Measurements from ENCODE around the gene CDH4. TPM values are rescaled to one million over a fixed set of nuclear protein-coding genes. Genes with fewer than 3 reads are reported as not detected.
A peak's percentile ranks its signal among the peaks of the same experiment; 100 is the strongest.

CDH4 gene
- total and polyA plus RNA-seq, 2 of the 8 experiments (the other 6 are each of a cell fraction or from before 2014, with no cell fraction given), result 4.3 to 7.9 TPM

DNA sequence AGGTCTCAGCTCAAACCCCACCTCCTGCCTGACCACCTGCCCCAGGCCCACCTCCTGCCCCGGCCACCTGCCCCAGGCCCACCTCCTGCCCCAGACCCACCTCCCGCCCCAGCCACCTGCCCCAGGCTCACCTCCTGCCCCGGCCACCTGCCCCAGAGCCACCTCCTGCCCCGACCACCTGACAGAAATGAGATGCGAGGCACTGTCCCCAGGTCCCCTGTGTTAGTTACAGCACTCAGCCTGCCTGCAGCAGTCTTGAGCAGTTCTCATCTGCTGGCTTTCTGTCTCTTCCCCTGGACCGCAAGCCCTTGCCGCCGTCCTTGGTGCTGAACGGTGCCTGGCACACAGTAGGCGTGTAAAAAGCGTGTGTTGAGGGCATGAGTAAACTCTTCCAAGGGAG, 79.5 kb downstream of the CDH4 start:
- Histone ChIP-seq H3K9ac (replicated peaks in 1 of 4; ENCODE audit: extremely low read depth in 1 of 4, low read depth in 3 of 4, low read length in 3 of 4) (no peak overlapping the region), H3K4me2 (ENCODE audit: insufficient read depth in 1 of 2, low read depth in 2 of 2, low read length in 2 of 2) (no peak overlapping the region), H3K23ac (ENCODE audit: insufficient read length) (no peak overlapping the region), H2AK5ac (ENCODE audit: low read depth, low read length) (no peak overlapping the region), H3K56ac (replicated peaks; ENCODE audit: insufficient read length, low read depth, low read length) (no peak overlapping the region), H3K79me2 (ENCODE audit: control insufficient read depth in 1 of 2, insufficient read depth in 2 of 2, low read length in 2 of 2) (no peaks in the 10 kb centered on the region), H3K27me3 (replicated peaks in 1 of 4; ENCODE audit: control insufficient read depth in 3 of 4, extremely low read depth in 1 of 4, insufficient read depth in 3 of 4, low read length in 3 of 4) (peaks cover 0 to 4% (median 2%) of the 10 kb centered on the region in 4 experiments; a peak in 4 of 7 replicates), H3K23me2 (ENCODE audit: low read depth, low read length) (no peaks in the 10 kb centered on the region), H3K36me3 (ENCODE audit: control insufficient read depth in 2 of 4, insufficient read depth in 4 of 4, low read length in 3 of 4) (no peaks in the 10 kb centered on the region), H3K4ac (replicated peaks; ENCODE audit: insufficient read length, low read depth, low read length) (no peak overlapping the region), H4K8ac (ENCODE audit: extremely low read depth, insufficient read depth, low read length) (no peak overlapping the region; the same call in 1 of the 2 replicates), H3K27ac (ENCODE audit: low read depth, low read length) (no peak overlapping the region), H4K91ac (replicated peaks; ENCODE audit: insufficient read length, low read length) (no peak overlapping the region), H3K79me1 (ENCODE audit: low read depth, low read length) (peaks cover 3% of the 10 kb centered on the region; the same call in 1 of the 2 replicates), H3K14ac (ENCODE audit: insufficient read length) (no peak overlapping the region), H2BK12ac (ENCODE audit: low read depth, low read length) (no peak overlapping the region), H3K9me3 (ENCODE audit: insufficient read depth in 2 of 2, low read depth in 1 of 2, low read length in 1 of 2) (no peaks in the 10 kb centered on the region; a peak in 1 of 4 replicates), H4K5ac (ENCODE audit: insufficient read length, low read depth, low read length) (no peak overlapping the region), H4K20me1 (replicated peaks in 1 of 2; ENCODE audit: control insufficient read depth in 1 of 2, insufficient read depth in 2 of 2, low read length in 2 of 2) (no peaks in the 10 kb centered on the region), H2BK15ac (ENCODE audit: low read length) (no peak overlapping the region), H3K4me3 (ENCODE audit: extremely low read depth in 1 of 4, insufficient read depth in 2 of 4, low read depth in 3 of 4, low read length in 4 of 4) (no peak overlapping the region), H2AFZ (ENCODE audit: low read length) (no peak overlapping the region), H3K4me1 (replicated peaks in 1 of 4; ENCODE audit: control insufficient read depth in 3 of 4, insufficient read depth in 4 of 4, low read length in 3 of 4) (0 out of 7 replicates have a peak, but pooled peaks cover 0 to 1% (median 0%) of the 10 kb centered on the region in 4 experiments), H3K18ac (ENCODE audit: extremely low read depth, low read length) (no peak overlapping the region), H2BK20ac (ENCODE audit: low read length) (no peak overlapping the region), H2BK5ac (ENCODE audit: low read depth, low read length) (no peak overlapping the region), H2BK120ac (replicated peaks; ENCODE audit: low read depth, low read length) (no peak overlapping the region)
- DNase-seq (ENCODE audit: low read depth in 1 of 2, low spot score in 2 of 2), result no peak
- no peak for FAIRE-seq
- TF ChIP-seq CHD1 (IDR thresholded peaks at IDR 0.05; ENCODE audit: low read depth, low read length), result no peak
- peak in 1 of 2 experiments; percentile 22; a peak in 1 of 4 replicates for TF ChIP-seq RAD21 (IDR thresholded peaks at IDR 0.05 in 1 of 2, conservative IDR thresholded peaks at IDR 0.05 in 1 of 2; ENCODE audit: low read depth in 2 of 2, low read length in 2 of 2)
- TF ChIP-seq EZH2 (IDR thresholded peaks at IDR 0.05; ENCODE audit: low read depth, low read length, severe bottlenecking), result no peak
- TF ChIP-seq BACH1 (IDR thresholded peaks at IDR 0.05; ENCODE audit: low read length), result no peak
- TF ChIP-seq GABPA (IDR thresholded peaks at IDR 0.05; ENCODE audit: borderline replicate concordance, insufficient read depth, low read length), result no peak
- 0 out of 4 replicates have a peak, but pooled peaks of 1 of the 2 experiments have one; percentile 18 for TF ChIP-seq SIN3A (conservative IDR thresholded peaks at IDR 0.05 in 1 of 2, IDR thresholded peaks at IDR 0.05 in 1 of 2; ENCODE audit: low read depth in 1 of 2, low read length in 2 of 2)
- no peak for TF ChIP-seq CBX5 (IDR thresholded peaks at IDR 0.05; ENCODE audit: low read depth, low read length)
- no peak for TF ChIP-seq NANOG (IDR thresholded peaks at IDR 0.05; ENCODE audit: insufficient read depth, low read depth, low read length, poor library complexity, severe bottlenecking)
- WGBS, 2 experiments (ENCODE audit: extremely low coverage in 1 of 2, insufficient coverage in 1 of 2, insufficient read length in 1 of 2, insufficient replicate concordance in 2 of 2, low coverage in 1 of 2, low lambda C conversion rate in 2 of 2, missing lambda C conversion rate in 1 of 2), result 92% methylated on average over 8 of the region's 11 CpGs; no CpG with 5 or more reads in 1 of the 2 experiments
- ChIA-PET POLR2A (ENCODE audit: partially characterized antibody) (no interaction called here), CTCF (ENCODE audit: partially characterized antibody) (interaction anchor here (0.9 kb wide), 1 partner anchor 21 kb away, joined by 3 read pairs; no protein-coding TSS in a partner anchor)

Data from H1 (cell line).